T-helper 2 cell treated with Interferon-gamma antibody and Interleukin-4, amounts not matched to agents 5 μg/mL and 100 μg/mL, for 36 hours (primary cell): ENCODE data around the gene UCK2.

ENCODE experiments used
- DNase-seq: peaks from one replicate; pipeline ENCODE4 v3.0.0; 2021; ENCODE audit warnings: low spot score
- H3K27ac Mint-ChIP-seq: one replicate; pipeline ENCODE4 v1.8.0; 2021; ENCODE audit warnings: mild to moderate bottlenecking, mixed read lengths
- H3K27me3 Mint-ChIP-seq: one replicate; pipeline ENCODE4 v1.8.0; 2021; ENCODE audit warnings: low read depth, mixed read lengths
- H3K36me3 Mint-ChIP-seq: one replicate; pipeline ENCODE4 v1.8.0; 2021; ENCODE audit warnings: low read depth, mixed read lengths
- H3K4me1 Mint-ChIP-seq: one replicate; pipeline ENCODE4 v1.8.0; 2021; ENCODE audit warnings: low read depth, mixed read lengths
- H3K4me3 Mint-ChIP-seq: one replicate; pipeline ENCODE4 v1.8.0; 2022; ENCODE audit warnings: mild to moderate bottlenecking, moderate library complexity, mixed read lengths
- H3K9me3 Mint-ChIP-seq: one replicate; pipeline ENCODE4 v1.8.0; 2021; ENCODE audit warnings: mixed read lengths

Gene UCK2

DNA sequence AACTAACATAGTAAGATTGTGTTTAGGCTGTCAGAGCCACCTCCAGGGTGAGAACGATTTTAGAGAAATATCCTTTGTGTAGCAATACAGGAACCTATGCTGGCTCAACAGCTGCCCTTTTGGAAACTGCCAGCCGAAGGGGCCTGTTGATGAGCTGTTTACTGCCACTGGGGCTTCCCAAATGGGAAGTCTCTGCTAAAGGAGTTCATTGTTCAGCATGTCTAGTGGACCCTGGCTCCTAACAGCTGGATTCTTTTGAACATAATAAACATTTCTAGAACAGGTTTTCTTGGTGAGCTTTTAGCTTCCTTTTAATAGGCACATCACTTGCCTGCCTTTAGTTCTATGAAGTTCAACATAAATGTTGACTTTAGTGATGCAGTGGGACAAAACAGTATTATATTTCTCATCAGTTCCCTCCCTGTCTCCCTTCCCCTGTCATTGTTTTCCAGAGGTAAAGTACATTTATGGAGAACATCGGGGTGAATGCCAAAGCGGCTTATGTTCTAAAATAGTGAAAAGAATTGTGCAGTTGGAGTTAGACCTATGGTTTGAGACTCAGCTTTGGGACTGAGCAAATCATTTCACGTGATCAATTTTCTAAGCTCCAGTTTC lies 57.4 kb downstream of the UCK2 start:
- no peak for DNase-seq
- no peaks in the 10 kb centered on the region for H3K27me3 Mint-ChIP-seq
- H3K4me1 Mint-ChIP-seq: peaks cover 39% of the 10 kb centered on the region
- H3K4me3 Mint-ChIP-seq: no peak overlapping the region
- H3K27ac Mint-ChIP-seq: no peak overlapping the region
- peaks cover 2% of the 10 kb centered on the region for H3K36me3 Mint-ChIP-seq
- no peaks in the 10 kb centered on the region for H3K9me3 Mint-ChIP-seq

DNA sequence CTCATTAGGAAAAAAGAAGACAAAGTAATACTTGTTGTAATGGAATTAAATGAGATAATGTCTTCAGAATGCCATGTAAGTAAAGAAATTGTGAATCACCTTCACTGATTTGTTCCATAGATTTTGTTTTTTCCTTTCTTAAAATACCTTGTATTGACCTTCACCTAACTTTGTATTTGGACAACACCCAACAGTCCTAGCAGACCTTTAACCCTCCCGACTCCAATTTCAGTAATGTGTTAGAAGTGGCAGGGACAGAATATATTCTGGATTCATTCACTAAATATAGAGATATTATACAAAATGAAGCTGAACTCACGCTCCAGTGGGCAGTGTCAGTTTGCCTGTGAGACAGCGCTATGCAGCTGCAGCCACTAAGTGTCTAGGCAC lies 57.9 kb downstream of the UCK2 start:
- Mint-ChIP-seq H3K27me3 (no peaks in the 10 kb centered on the region), H3K9me3 (no peaks in the 10 kb centered on the region), H3K4me3 (no peak overlapping the region), H3K36me3 (peaks cover 2% of the 10 kb centered on the region), H3K27ac (no peak overlapping the region), H3K4me1 (peaks cover 35% of the 10 kb centered on the region)
- no peak for DNase-seq

DNA sequence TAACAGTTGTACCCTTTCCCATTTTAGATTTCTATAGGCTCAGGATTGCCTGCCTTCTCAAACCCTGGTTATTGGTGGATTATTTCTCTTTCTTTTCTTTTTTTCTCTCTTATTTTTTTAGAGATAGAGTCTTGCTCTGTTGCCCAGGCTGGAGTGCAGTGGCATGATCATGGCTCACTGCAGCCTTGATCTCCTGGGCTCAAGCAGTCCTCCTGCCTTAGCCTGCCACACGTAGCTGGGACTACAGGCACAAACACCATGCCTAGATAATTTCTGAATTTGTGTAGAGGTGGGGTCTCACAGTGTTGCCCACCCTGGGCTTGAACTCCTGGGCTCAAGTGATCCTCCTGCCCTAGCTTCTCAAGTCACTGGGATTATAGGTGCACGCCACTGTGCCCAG lies 58.8 kb downstream of the UCK2 start:
- Mint-ChIP-seq H3K36me3 (no peaks in the 10 kb centered on the region), H3K9me3 (no peaks in the 10 kb centered on the region), H3K4me1 (peaks cover 32% of the 10 kb centered on the region), H3K27ac (no peak overlapping the region), H3K27me3 (no peaks in the 10 kb centered on the region), H3K4me3 (no peak overlapping the region)
- DNase-seq: no peak

DNA sequence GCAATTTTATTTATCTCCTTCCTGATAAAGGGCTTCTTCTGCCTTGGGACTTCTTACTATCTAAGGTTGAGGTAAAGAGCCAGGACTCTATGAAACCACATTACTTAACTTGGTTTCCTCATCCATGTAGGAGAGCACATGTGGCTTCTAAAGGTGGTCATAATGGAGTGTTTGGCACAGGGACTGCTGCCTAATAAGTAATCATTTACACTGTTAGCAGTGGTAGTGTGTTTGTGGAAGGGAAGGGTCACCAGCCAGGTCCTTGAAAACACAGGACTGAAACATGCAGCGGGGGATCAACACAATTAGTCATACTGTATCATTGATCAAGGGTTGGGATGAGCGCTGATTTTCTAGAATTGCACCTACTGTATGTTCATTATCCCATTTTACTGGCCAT lies 59.6 kb downstream of the UCK2 start:
- Mint-ChIP-seq H3K27ac (no peak overlapping the region), H3K27me3 (no peaks in the 10 kb centered on the region), H3K36me3 (peaks cover 5% of the 10 kb centered on the region), H3K4me3 (no peak overlapping the region), H3K9me3 (no peaks in the 10 kb centered on the region), H3K4me1 (peaks cover 32% of the 10 kb centered on the region)
- DNase-seq: no peak

DNA sequence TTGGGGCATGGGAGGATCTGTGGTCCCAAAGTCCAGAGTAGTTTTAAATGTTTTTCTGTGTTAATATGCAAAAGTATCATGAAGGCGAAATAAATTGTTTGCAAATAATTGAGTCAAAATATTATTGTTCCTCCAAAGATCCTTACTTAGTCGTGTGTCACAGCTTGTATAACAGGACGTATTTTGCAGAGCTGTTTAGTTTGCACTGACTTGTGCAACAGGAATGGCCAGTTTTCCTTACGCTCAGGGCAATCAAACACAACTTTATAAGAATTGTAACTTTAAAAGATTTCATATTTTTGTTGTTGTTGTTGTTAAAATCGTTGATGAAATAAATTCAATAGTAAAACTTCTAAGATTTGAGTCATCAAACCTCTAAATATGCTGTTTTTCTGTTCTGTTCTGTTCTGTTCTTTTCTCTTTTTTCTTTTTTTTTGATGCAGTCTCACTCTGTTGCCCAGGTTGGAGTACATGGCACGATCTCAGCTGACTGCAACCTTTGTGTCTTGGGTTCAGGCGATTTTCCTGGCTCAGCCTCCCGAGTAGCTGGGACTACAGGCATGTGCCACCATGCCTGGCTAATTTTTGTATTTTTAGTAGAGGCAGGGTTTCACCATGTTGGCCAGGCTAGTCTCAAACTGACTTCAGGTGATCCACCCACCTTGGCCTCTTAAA lies 60.6 kb downstream of the UCK2 start:
- Mint-ChIP-seq H3K9me3 (no peaks in the 10 kb centered on the region), H3K27me3 (no peaks in the 10 kb centered on the region), H3K4me3 (no peak overlapping the region), H3K27ac (no peak overlapping the region), H3K36me3 (peaks cover 11% of the 10 kb centered on the region), H3K4me1 (peaks cover 29% of the 10 kb centered on the region)
- DNase-seq: no peak

DNA sequence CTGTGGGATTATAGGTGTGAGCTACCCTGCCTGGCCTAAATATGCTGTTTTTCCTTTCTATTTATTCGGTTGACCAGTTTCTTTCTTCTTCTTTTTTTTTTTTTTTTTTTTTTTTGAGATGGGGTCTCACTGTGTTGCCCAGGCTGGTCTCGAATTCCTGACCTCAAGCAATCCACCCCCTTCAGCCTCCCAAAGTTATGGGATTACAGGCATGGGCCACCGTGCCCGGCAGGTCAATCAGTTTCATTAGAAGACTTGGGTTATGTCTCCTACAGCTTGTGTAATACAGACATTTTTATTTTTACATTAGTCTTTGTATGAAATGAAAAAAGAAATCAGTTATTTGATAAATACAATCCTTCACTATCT lies 61.1 kb downstream of the UCK2 start:
- Mint-ChIP-seq H3K27me3 (no peaks in the 10 kb centered on the region), H3K27ac (no peak overlapping the region), H3K4me1 (peaks cover 28% of the 10 kb centered on the region), H3K36me3 (peaks cover 11% of the 10 kb centered on the region), H3K9me3 (no peaks in the 10 kb centered on the region), H3K4me3 (no peak overlapping the region)
- no peak for DNase-seq

DNA sequence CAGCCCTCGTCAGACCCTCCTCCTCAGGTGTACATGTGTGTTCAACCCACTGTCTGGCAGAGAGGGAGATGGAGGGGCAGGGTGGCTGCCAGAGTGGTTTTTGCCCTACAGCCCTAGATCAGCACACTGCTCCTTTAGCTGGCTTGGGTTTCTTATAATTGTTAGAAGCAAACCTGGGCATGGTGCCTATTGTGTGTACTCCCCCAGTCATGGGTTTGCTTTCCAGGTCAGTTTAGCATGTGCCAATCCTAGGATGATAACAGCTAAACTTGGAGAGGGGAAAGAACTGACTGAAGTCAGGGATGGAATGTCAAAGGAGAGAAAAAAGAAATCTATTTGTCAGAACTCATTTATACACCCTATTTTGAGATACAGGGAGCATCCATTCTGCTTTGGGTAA lies 63.3 kb downstream of the UCK2 start:
- H3K4me3 Mint-ChIP-seq: no peak overlapping the region
- H3K9me3 Mint-ChIP-seq: no peaks in the 10 kb centered on the region
- H3K4me1 Mint-ChIP-seq: peaks cover 19% of the 10 kb centered on the region
- no peak for DNase-seq
- H3K27ac Mint-ChIP-seq: no peak overlapping the region
- H3K36me3 Mint-ChIP-seq: peaks cover 11% of the 10 kb centered on the region
- no peaks in the 10 kb centered on the region for H3K27me3 Mint-ChIP-seq

DNA sequence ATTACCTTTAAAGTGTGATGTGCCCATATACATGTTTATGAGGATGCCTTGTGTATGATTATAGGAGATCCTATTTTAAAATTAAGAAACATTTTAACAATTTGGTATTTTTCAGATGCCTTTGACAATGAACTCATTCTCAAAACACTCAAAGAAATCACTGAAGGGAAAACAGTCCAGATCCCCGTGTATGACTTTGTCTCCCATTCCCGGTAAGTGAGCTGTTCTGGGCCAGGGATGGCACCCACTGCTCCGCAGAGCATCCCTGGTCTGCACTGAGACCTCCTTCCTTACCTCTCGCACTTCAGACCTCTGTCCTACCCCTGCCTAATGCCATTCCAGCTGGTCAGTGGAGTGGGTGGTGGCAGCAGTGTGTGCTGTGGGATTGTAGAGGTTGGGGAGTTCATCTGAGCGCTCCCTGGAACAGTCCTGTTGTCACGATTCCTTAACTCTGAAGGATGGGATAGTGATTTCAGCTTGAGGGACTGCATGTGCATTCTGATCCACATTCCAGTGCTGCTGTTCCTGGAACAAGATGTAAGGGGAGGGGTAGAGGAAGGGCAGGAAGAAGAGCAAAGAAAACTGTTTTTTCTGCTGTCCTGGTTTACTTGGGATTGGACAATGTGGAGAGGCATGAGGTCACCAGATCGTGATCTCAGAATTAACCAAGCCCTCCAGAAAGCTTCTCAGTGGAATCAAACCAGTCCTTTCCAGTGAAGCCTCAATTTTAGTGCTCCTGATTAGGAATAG lies 63.9 kb downstream of the UCK2 start:
- peaks cover 13% of the 10 kb centered on the region for H3K36me3 Mint-ChIP-seq
- H3K27me3 Mint-ChIP-seq: no peaks in the 10 kb centered on the region
- no peaks in the 10 kb centered on the region for H3K9me3 Mint-ChIP-seq
- H3K27ac Mint-ChIP-seq: no peak overlapping the region
- no peak overlapping the region for H3K4me3 Mint-ChIP-seq
- no peak for DNase-seq
- H3K4me1 Mint-ChIP-seq: peaks cover 16% of the 10 kb centered on the region

DNA sequence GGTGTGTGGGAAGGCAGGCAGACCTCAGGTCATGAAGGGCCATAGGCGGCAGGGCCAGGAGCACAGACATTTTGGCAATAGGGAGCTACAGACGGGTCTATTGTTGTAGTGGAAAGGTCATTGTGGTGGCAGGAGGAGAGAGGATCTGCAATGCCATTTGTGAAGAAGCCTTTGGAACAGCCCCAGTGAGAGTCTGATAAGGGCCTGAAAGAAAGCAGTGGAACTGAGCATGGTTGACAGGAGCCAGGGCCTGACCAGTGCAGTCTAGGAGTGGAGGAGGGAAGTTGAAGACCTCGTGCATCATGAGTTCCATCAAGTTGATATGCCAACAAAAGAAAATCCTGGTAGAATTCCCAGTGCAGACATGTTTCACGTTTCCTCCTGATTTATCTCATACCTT lies 65.5 kb downstream of the UCK2 start:
- no peaks in the 10 kb centered on the region for H3K9me3 Mint-ChIP-seq
- peaks cover 18% of the 10 kb centered on the region for H3K36me3 Mint-ChIP-seq
- no peaks in the 10 kb centered on the region for H3K27me3 Mint-ChIP-seq
- no peak overlapping the region for H3K27ac Mint-ChIP-seq
- no peak for DNase-seq
- peaks cover 14% of the 10 kb centered on the region for H3K4me1 Mint-ChIP-seq
- H3K4me3 Mint-ChIP-seq: no peak overlapping the region

DNA sequence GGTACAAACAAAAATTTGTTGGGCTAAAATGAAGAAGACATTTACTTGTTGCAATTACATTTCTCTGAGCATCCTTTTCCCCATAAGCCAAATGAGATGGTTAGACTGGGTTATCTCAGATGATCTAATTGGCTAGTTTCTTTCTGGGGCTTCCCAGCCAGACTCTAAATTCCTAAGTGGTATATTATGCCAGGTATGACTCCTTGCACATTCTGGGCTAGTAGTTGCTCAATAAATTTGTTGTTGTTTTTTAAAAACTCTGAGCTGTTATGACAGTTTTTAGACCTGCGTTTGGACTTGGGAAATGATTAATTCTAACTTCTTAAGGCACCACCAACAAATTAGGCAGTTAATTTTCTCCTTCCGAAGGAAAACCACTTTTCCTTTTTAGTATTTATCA lies 66.1 kb downstream of the UCK2 start:
- Mint-ChIP-seq H3K36me3 (peaks cover 21% of the 10 kb centered on the region), H3K4me3 (no peak overlapping the region)

DNA sequence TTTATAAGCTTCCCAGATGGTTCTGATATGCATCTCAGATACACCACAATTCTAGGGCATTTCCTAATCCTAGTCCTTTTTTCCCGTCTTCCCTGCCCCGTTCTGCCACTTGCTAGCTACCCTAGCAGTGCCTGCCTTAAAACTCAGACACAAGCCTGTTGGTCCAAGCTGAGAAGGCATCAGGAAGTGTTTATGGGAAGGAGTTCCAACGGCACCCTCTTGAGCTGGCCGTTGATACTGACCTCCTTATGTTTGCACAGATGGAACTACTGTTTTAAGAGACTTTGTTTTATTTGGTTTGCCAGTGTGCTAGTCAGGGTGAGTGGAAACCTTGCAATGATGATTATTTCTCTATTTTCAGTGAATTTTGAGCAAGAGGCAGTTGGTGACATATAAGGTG lies 67.2 kb downstream of the UCK2 start:
- Mint-ChIP-seq H3K27me3 (no peaks in the 10 kb centered on the region), H3K9me3 (no peaks in the 10 kb centered on the region), H3K27ac (no peak overlapping the region), H3K36me3 (peaks cover 21% of the 10 kb centered on the region), H3K4me1 (peaks cover 14% of the 10 kb centered on the region), H3K4me3 (no peak overlapping the region)
- DNase-seq: no peak

More for the DNA sequence above, 66.1 kb downstream of the UCK2 start:
- Mint-ChIP-seq H3K9me3 (no peaks in the 10 kb centered on the region), H3K27me3 (no peaks in the 10 kb centered on the region), H3K27ac (no peak overlapping the region), H3K4me1 (peaks cover 14% of the 10 kb centered on the region)
- no peak for DNase-seq

DNA sequence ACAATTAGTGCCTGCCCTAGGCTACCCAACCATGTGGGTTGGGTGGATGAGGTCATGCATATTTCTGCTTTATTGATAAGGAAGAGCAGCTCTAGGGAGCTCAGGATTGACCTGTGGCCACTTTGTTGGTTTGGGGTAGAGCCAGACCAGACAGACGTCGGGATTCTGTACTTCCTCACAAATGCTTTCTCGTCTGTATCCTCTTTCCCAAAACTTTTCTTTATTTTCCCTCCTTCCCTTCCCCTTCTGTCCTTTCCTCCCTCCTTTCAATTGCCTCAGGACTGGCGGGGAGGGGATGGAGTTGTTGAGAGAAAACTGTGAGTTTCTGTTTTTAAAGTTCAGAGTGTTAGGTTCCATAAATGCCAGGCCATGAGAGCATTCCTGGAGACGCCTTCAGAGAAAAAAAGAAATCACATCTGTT lies 68.0 kb downstream of the UCK2 start:
- Mint-ChIP-seq H3K4me3 (no peak overlapping the region), H3K36me3 (peaks cover 21% of the 10 kb centered on the region), H3K4me1 (peaks cover 16% of the 10 kb centered on the region), H3K27me3 (no peaks in the 10 kb centered on the region), H3K27ac (no peak overlapping the region), H3K9me3 (no peaks in the 10 kb centered on the region)
- DNase-seq: no peak

DNA sequence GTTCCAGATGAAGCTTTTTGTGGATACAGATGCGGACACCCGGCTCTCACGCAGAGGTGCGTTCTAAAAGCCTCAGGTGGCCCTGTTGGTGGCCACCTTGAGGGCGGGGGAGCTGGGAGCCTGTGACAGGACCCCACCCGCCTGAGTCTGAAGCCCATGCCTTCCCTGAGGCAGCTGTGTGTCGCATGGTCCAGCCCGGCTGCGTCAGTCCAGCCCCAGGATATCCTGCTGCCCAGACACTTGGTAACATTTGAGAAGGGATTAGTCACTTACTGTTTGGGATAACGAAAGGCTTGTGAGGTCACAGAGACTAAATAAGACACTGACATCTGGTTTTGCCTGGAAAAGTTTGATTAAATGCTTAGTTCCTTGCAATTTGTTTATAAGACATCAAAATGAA lies 68.9 kb downstream of the UCK2 start:
- peaks cover 20% of the 10 kb centered on the region for H3K4me1 Mint-ChIP-seq
- H3K27me3 Mint-ChIP-seq: no peaks in the 10 kb centered on the region
- no peak overlapping the region for H3K27ac Mint-ChIP-seq
- no peaks in the 10 kb centered on the region for H3K9me3 Mint-ChIP-seq
- no peak for DNase-seq
- H3K4me3 Mint-ChIP-seq: no peak overlapping the region
- peaks cover 21% of the 10 kb centered on the region for H3K36me3 Mint-ChIP-seq
